ENCODE data around the gene LRRC8E.

The LRRC8E gene

GRCh38 chr19:7943444-7944176 lies 55.3 kb downstream of the LRRC8E start, which contains the start of gene TIMM44:
Gene TIMM44, minus strand, starts transcription at chr19:7943666. Its CDS starts 15 bp downstream, at chr19:7943651.
- peaks cover 11 to 19% of the 10 kb centered on the region in 2 donors for H3K36me3 ChIP-seq (ENCODE audit: control insufficient read depth in 2 of 2, insufficient read depth in 2 of 2, low read length in 2 of 2)
- H3K9me3 ChIP-seq (ENCODE audit: control insufficient read depth in 2 of 2, low read length in 2 of 2), result no peaks in the 10 kb centered on the region
- peaks cover 36% of the 10 kb centered on the region for H3K4me1 ChIP-seq (ENCODE audit: control insufficient read depth, insufficient read depth, low read length)
- H3K27me3 ChIP-seq (ENCODE audit: control insufficient read depth in 1 of 2, insufficient read depth in 2 of 2, low read length in 2 of 2), result no peaks in the 10 kb centered on the region
- H3K4me3 ChIP-seq (ENCODE audit: low read length in 2 of 2), result peak within 1 kb of the TSS; percentile 91 to 92
- peak within 1 kb of the TSS; percentile 99 for H3K27ac ChIP-seq (ENCODE audit: low read length)
- H3K9ac ChIP-seq (ENCODE audit: low read length in 2 of 2), result peak within 1 kb of the TSS; percentile 96 to 99

GRCh38 chr19:7944177-7944761 lies 56.0 kb downstream of the LRRC8E start:
- H3K9me3 ChIP-seq (ENCODE audit: control insufficient read depth in 2 of 2, low read length in 2 of 2), result no peaks in the 10 kb centered on the region
- H3K4me3 ChIP-seq (ENCODE audit: low read length in 2 of 2), result peak overlapping the region; percentile 91 to 92
- peaks cover 36% of the 10 kb centered on the region for H3K4me1 ChIP-seq (ENCODE audit: control insufficient read depth, insufficient read depth, low read length)
- no peaks in the 10 kb centered on the region for H3K27me3 ChIP-seq (ENCODE audit: control insufficient read depth in 1 of 2, insufficient read depth in 2 of 2, low read length in 2 of 2)
- H3K27ac ChIP-seq (ENCODE audit: low read length), result peak overlapping the region; percentile 99
- H3K9ac ChIP-seq (ENCODE audit: low read length in 2 of 2), result peak overlapping the region; percentile 80 to 81
- H3K36me3 ChIP-seq (ENCODE audit: control insufficient read depth in 2 of 2, insufficient read depth in 2 of 2, low read length in 2 of 2), result peaks cover 7 to 17% of the 10 kb centered on the region in 2 donors

- no peaks in the 10 kb centered on the region for H3K9me3 ChIP-seq (ENCODE audit: control insufficient read depth in 2 of 2, low read length in 2 of 2)
- H3K4me1 ChIP-seq (ENCODE audit: control insufficient read depth, insufficient read depth, low read length), result peaks cover 13% of the 10 kb centered on the region
- no peak overlapping the region for H3K4me3 ChIP-seq (ENCODE audit: low read length in 2 of 2)
Measured at GRCh38 chr19:7947939-7948338, 59.6 kb downstream of the LRRC8E start.

More at GRCh38 chr19:7947939-7948338, 59.6 kb downstream of the LRRC8E start:
- Histone ChIP-seq H3K27ac (ENCODE audit: low read length) (no peak overlapping the region), H3K36me3 (ENCODE audit: control insufficient read depth in 2 of 2, insufficient read depth in 2 of 2, low read length in 2 of 2) (no peaks in the 10 kb centered on the region), H3K27me3 (ENCODE audit: control insufficient read depth in 1 of 2, insufficient read depth in 2 of 2, low read length in 2 of 2) (no peaks in the 10 kb centered on the region), H3K9ac (ENCODE audit: low read length in 2 of 2) (no peak overlapping the region)
